NB4 (cell line): ENCODE measurements around the gene UBR1.

Experiments
- CTCF ChIP-seq: IDR thresholded peaks from one replicate; pipeline ENCODE4 v1.5.1; 2012; ENCODE audit warnings: low read depth, low read length
- MAX ChIP-seq: IDR thresholded peaks from 2 replicates; pipeline ENCODE4 v1.6.1; 2011; ENCODE audit warnings: low read depth, low read length

GRCh38 chr15:42973114-42973513, 132.7 kb downstream of the UBR1 start:
- TF ChIP-seq CTCF (no peak), MAX (no peak)
